Stomach (tissue), 9 donors: ENCODE measurements around the gene BSN. TPM values are rescaled to one million over a fixed set of nuclear protein-coding genes. Genes with fewer than 3 reads are reported as not detected.

Experiments used
- DNase-seq, 2 donors: peaks; one replicate each; pipeline versions ENCODE4 v3.0.0 to v3.0.0-alpha.2; 2013 to 2019
- H3K27ac ChIP-seq, 5 donors: fragments of 200-600 bp in 4 of 5; sonication (generic) in 4 of 5; one replicate each; pipeline ENCODE4 v1.5.1; 2013 to 2019; ENCODE audit warnings: mild to moderate bottlenecking in 1 of 5, moderate library complexity in 1 of 5
- H3K27me3 ChIP-seq, 3 donors: fragments of 200-600 bp; sonication (generic); one replicate each; pipeline ENCODE4 v1.5.1; 2017 to 2019; ENCODE audit warnings: mixed run types in 1 of 3
- H3K36me3 ChIP-seq, 4 donors: fragments of 200-600 bp; sonication (generic); 1 replicate in 3 of 4; 2 replicates in 1 of 4; pipeline ENCODE4 v1.5.1; 2016 to 2019
- H3K4me1 ChIP-seq, 4 donors: fragments of 200-600 bp; sonication (generic); one replicate each; pipeline ENCODE4 v1.5.1; 2016 to 2019
- H3K4me3 ChIP-seq, 4 donors: fragments of 200-600 bp; sonication (generic) in 3 of 4; one replicate each; pipeline ENCODE4 v1.5.1; 2016 to 2019; ENCODE audit warnings: mild to moderate bottlenecking in 1 of 4
- H3K9me3 ChIP-seq, 4 donors: fragments of 200-600 bp; sonication (generic); one replicate each; pipeline ENCODE4 v1.5.1; 2016 to 2019
- CTCF ChIP-seq, 7 experiments: fragments of 450-650 bp in 4 of 7; fragments of 200-600 bp in 3 of 7; sonication (generic) in 3 of 7; IDR thresholded peaks; one replicate each; pipeline ENCODE4 v1.5.1; 2016 to 2019; ENCODE audit warnings: antibody characterized with exemption in 7 of 7, control low read depth in 2 of 7, mild to moderate bottlenecking in 1 of 7
- EP300 ChIP-seq: sonication (generic); formaldehyde crosslinking; IDR thresholded peaks from one replicate; pipeline ENCODE4 v1.6.1; 2017; ENCODE audit warnings: antibody characterized with exemption
- POLR2A ChIP-seq, 4 donors: fragments of 450-650 bp; IDR thresholded peaks; one replicate each; pipeline ENCODE4 v1.6.1; 2016; ENCODE audit warnings: antibody characterized with exemption in 4 of 4, control low read depth in 2 of 4, mild to moderate bottlenecking in 1 of 4, moderate library complexity in 1 of 4
- POLR2AphosphoS5 ChIP-seq, 3 donors: sonication (generic); formaldehyde crosslinking; IDR thresholded peaks; one replicate each; pipeline ENCODE4 v1.6.1; 2016; ENCODE audit warnings: antibody characterized with exemption in 3 of 3
- WGBS, 5 donors: extraction: QIAGEN DNeasy Blood & Tissue Kit in 3 of 5; methylation state at CpG; one replicate each; pipeline versions ENCODE4 v1.1.5 to v1.1.7; 2013 to 2018; 5-methylcytosine and 5-hydroxymethylcytosine counted together
- intact Hi-C: fragments of 100-400 bp; cut with DNase I; formaldehyde crosslinking; loops from one replicate; pipeline ENCODE4 v1.15.1; 2023; ENCODE audit warnings: low total_unique reads
- polyA plus RNA-seq, 3 donors: library from polyadenylated mRNA; stranded (reverse); fragments of 200-250 nt; gene quantifications; one replicate each; pipeline ENCODE4 v1.2.3, GENCODE V29; 2013
- total RNA-seq, 5 donors: library from RNA; depleted of rRNA; stranded (reverse); fragments of >200 nt; gene quantifications; one replicate each; pipeline versions ENCODE4 v1.1.0 to v1.2.3, GENCODE V29; 2014 to 2016
- donor health status: healthy with polysubstance abuse.
- donor health status: Bipolar disorder and iron deficiency.
- donor health status: healthy.

Gene BSN
- total and polyA plus RNA-seq, 8 donors: 0.03 to 4.5 (median 0.77) TPM; not detected in 2

DNA sequence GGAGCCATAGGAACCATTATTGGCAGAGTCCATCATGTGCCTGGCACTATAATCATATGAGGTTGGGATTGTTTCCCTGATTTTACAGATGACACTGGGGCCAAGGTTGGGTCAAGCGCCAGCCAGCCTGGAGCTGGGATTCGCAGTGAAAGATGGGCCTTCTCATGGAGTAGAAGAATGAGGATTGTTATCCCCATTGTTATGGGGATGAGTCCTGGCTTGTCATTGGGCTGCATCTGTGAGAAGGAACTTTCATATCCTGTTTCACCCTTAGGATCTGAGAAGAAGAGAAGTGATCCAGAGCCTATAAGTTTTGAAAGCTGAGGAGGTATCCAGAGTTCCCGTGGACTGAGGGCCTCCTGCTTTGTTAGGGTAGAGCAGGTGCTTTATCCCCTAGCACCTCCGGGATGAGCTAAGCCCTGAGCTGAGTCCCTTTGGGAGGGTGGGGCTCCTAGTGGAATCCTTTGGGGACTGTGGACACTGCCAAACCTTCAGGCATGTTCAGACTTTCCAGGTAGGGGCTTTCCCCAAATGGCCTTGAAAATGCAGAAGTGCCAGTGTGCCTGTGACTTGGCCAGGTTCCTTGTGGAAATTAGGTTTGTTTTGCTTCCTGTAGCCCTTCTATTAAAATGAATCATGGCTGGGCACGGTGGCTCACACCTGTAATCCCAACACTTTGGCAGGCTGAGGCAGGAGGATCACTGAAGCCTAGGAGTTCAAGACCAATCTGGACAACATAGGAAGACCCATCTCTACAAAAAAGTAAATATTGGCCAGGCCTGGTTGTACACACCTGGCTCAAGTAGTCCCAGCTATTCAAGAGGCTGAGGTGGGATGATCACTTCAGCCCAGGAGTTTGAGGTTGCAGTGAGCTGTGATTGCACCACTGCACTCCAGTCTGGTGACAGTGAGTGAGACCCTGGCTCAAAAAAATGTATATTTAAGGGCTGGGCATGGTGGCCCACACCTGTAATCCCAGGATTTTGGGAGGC, 30.2 kb upstream of the BSN start:
- H3K27ac ChIP-seq: peak overlapping the region in 1 of 5 donors; percentile 20
- 64 to 69% (median 68%) methylated on average over 5 of the region's 5 CpGs for WGBS, 5 donors

GRCh38 chr3:49529567-49529966, 24.7 kb upstream of the BSN start:
- Histone ChIP-seq H3K36me3 (peaks cover 21 to 59% (median 52%) of the 10 kb centered on the region in 4 donors), H3K9me3 (no peaks in the 10 kb centered on the region), H3K4me1 (peaks cover 2 to 8% (median 7%) of the 10 kb centered on the region in 4 donors), H3K27me3 (no peaks in the 10 kb centered on the region), H3K27ac (no peak overlapping the region), H3K4me3 (no peak overlapping the region)
- intact Hi-C loops: no loop called here
- TF ChIP-seq EP300: no peak
- TF ChIP-seq POLR2AphosphoS5 (IDR thresholded peaks at IDR 0.05): no peak
- TF ChIP-seq POLR2A (IDR thresholded peaks at IDR 0.05): no peak
- TF ChIP-seq CTCF (IDR thresholded peaks at IDR 0.05): no peak
- no peak for DNase-seq

More for the DNA sequence above, 30.2 kb upstream of the BSN start:
- H3K4me3 ChIP-seq: no peak overlapping the region
- H3K27me3 ChIP-seq: no peaks in the 10 kb centered on the region
- peaks cover 9 to 26% (median 10%) of the 10 kb centered on the region in 4 donors for H3K4me1 ChIP-seq
- no peaks in the 10 kb centered on the region for H3K9me3 ChIP-seq
- TF ChIP-seq CTCF (IDR thresholded peaks at IDR 0.05) (no peak), POLR2AphosphoS5 (IDR thresholded peaks at IDR 0.05) (no peak), EP300 (no peak), POLR2A (IDR thresholded peaks at IDR 0.05) (no peak)
- H3K36me3 ChIP-seq: peaks cover 0 to 55% (median 35%) of the 10 kb centered on the region in 4 donors
- no peak for DNase-seq
- intact Hi-C loops: no loop called here

- no peak overlapping the region for H3K4me3 ChIP-seq
- no peak for TF ChIP-seq POLR2AphosphoS5 (IDR thresholded peaks at IDR 0.05)
- no peak for TF ChIP-seq CTCF (IDR thresholded peaks at IDR 0.05)
- no peak for TF ChIP-seq POLR2A (IDR thresholded peaks at IDR 0.05)
- TF ChIP-seq EP300: no peak
- H3K36me3 ChIP-seq: peaks cover 21 to 55% (median 48%) of the 10 kb centered on the region in 4 donors
- H3K27ac ChIP-seq: no peak overlapping the region
- H3K9me3 ChIP-seq: no peaks in the 10 kb centered on the region
- no peaks in the 10 kb centered on the region for H3K27me3 ChIP-seq
- H3K4me1 ChIP-seq: peaks cover 8 to 15% (median 13%) of the 10 kb centered on the region in 4 donors
- 73 to 87% (median 74%) methylated on average over 5 of the region's 5 CpGs for whole genome bisulfite sequencing, 5 donors
- intact Hi-C loops: no loop called here
- no peak for DNase-seq
Observed at GRCh38 chr3:49530231-49530630, 24.0 kb upstream of the BSN start.

- intact Hi-C loops: no loop called here
- 73 to 81% (median 79%) methylated on average over 5 to 8 of the region's 8 CpGs for WGBS, 5 donors
- Histone ChIP-seq H3K27me3 (no peaks in the 10 kb centered on the region), H3K36me3 (peaks cover 21 to 53% (median 45%) of the 10 kb centered on the region in 4 donors), H3K4me1 (peaks cover 9 to 17% (median 15%) of the 10 kb centered on the region in 4 donors), H3K27ac (no peak overlapping the region), H3K4me3 (no peak overlapping the region), H3K9me3 (no peaks in the 10 kb centered on the region)
- TF ChIP-seq POLR2A (IDR thresholded peaks at IDR 0.05): no peak
- TF ChIP-seq POLR2AphosphoS5 (IDR thresholded peaks at IDR 0.05): no peak
- TF ChIP-seq CTCF (IDR thresholded peaks at IDR 0.05): no peak
- no peak for TF ChIP-seq EP300
- no peak for DNase-seq
Observed at GRCh38 chr3:49530701-49531100, 23.6 kb upstream of the BSN start.
